HepG2 (cell line): ENCODE results near the gene ITGA2. TPM values are rescaled to one million over a fixed set of nuclear protein-coding genes. Genes with fewer than 3 reads are reported as not detected.

ENCODE experiments used
- CCAR2 ChIP-seq: fragments of 200-400 bp; formaldehyde crosslinking; optimal IDR thresholded peaks from 2 replicates; pipeline ENCODE3; 2018; ENCODE audit warnings: low read depth, mild to moderate bottlenecking, low read length, moderate library complexity
- CCDC6 ChIP-seq: sonication (generic); formaldehyde crosslinking; IDR thresholded peaks from 2 replicates; pipeline ENCODE4 v1.8.1; 2022; ENCODE audit warnings: mild to moderate bottlenecking, missing genetic modification reagents, moderate library complexity
- KDM1A ChIP-seq: IDR thresholded peaks from 2 replicates; pipeline ENCODE4 v1.6.1; 2016; ENCODE audit warnings: missing compliant biosample characterization
- MED8 ChIP-seq: sonication (generic); formaldehyde crosslinking; IDR thresholded peaks from 2 replicates; pipeline ENCODE4 v1.8.1; 2023; ENCODE audit warnings: mild to moderate bottlenecking, missing genetic modification reagents; ENCODE audit not compliant: insufficient replicate concordance
- NCOA2 ChIP-seq: sonication (generic); formaldehyde crosslinking; IDR thresholded peaks from 2 replicates; pipeline ENCODE4 v1.8.0; 2022; ENCODE audit warnings: inconsistent platforms
- RBAK ChIP-seq: sonication (generic); formaldehyde crosslinking; IDR thresholded peaks from 2 replicates; pipeline ENCODE4 v1.5.1; 2020; ENCODE audit warnings: mild to moderate bottlenecking, missing genetic modification reagents
- ZBTB1 ChIP-seq: sonication (generic); formaldehyde crosslinking; IDR thresholded peaks from 2 replicates; pipeline ENCODE4 v1.4.0; 2020; ENCODE audit warnings: missing genetic modification reagents, borderline replicate concordance
- ZNF235 ChIP-seq: sonication (generic); formaldehyde crosslinking; IDR thresholded peaks from 2 replicates; pipeline ENCODE4 v1.8.1; 2023; ENCODE audit warnings: mild to moderate bottlenecking, missing genetic modification reagents, borderline replicate concordance
- ZNF34 ChIP-seq: sonication (generic); formaldehyde crosslinking; IDR thresholded peaks from 2 replicates; pipeline ENCODE4 v1.4.0; 2020; ENCODE audit warnings: mild to moderate bottlenecking, missing genetic modification reagents, borderline replicate concordance
- ZNF678 ChIP-seq: sonication (generic); formaldehyde crosslinking; IDR thresholded peaks from 2 replicates; pipeline ENCODE4 v1.4.0; 2020; ENCODE audit warnings: mild to moderate bottlenecking, missing genetic modification reagents
- ZNF788 ChIP-seq: sonication (generic); formaldehyde crosslinking; IDR thresholded peaks from 2 replicates; pipeline ENCODE4 v1.5.0; 2020; ENCODE audit warnings: mild to moderate bottlenecking, missing genetic modification reagents, borderline replicate concordance
- polyA plus RNA-seq, 8 experiments: library from polyadenylated mRNA; depleted of rRNA in 3 of 8; stranded (reverse) in 7 of 8; unstranded in 1 of 8; fragments of >200 nt; fragmentation: Illumina TruSeq in 4 of 8; extraction: Trizol in 4 of 8; gene quantifications; 2 replicates each; pipeline versions ENCODE4 v1.2.1 to v1.2.3, GENCODE V29; 2011 to 2016; ENCODE audit warnings: low read depth in 4 of 8, missing spikeins in 1 of 8, mixed read lengths in 1 of 8; ENCODE audit not compliant: insufficient read depth in 1 of 8
- total RNA-seq, 5 experiments: library from RNA; depleted of rRNA; stranded (reverse); fragments of >200 nt; fragmentation: Illumina TruSeq; extraction: Trizol; gene quantifications; 2 replicates each; pipeline ENCODE4 v1.2.3, GENCODE V29; 2016; ENCODE audit warnings: low read depth in 1 of 5
- TF ChIP-seq, protein P1 (sequence below): sonication (generic); formaldehyde crosslinking; IDR thresholded peaks from 2 replicates; pipeline ENCODE4 v1.4.0; 2020; ENCODE audit warnings: mild to moderate bottlenecking, missing genetic modification reagents
- TF ChIP-seq, protein P2 (sequence below), 2 experiments: sonication (generic) in 1 of 2; formaldehyde crosslinking in 1 of 2; IDR thresholded peaks; 2 replicates each; pipeline versions ENCODE4 v1.4.0 to v1.6.1; 2016 to 2020; ENCODE audit warnings: borderline replicate concordance in 1 of 2, low read depth in 1 of 2, mild to moderate bottlenecking in 1 of 2, missing genetic modification reagents in 1 of 2
- TF ChIP-seq, protein P3 (sequence below): sonication (generic); formaldehyde crosslinking; conservative IDR thresholded peaks from 2 replicates; pipeline ENCODE4 v1.5.0; 2020; ENCODE audit warnings: missing genetic modification reagents

Gene ITGA2
- total and polyA plus RNA-seq, 2 of the 13 experiments (the other 11 are each of a cell fraction or from before 2014, with no cell fraction given), result 15.8 to 58.3 TPM

DNA sequence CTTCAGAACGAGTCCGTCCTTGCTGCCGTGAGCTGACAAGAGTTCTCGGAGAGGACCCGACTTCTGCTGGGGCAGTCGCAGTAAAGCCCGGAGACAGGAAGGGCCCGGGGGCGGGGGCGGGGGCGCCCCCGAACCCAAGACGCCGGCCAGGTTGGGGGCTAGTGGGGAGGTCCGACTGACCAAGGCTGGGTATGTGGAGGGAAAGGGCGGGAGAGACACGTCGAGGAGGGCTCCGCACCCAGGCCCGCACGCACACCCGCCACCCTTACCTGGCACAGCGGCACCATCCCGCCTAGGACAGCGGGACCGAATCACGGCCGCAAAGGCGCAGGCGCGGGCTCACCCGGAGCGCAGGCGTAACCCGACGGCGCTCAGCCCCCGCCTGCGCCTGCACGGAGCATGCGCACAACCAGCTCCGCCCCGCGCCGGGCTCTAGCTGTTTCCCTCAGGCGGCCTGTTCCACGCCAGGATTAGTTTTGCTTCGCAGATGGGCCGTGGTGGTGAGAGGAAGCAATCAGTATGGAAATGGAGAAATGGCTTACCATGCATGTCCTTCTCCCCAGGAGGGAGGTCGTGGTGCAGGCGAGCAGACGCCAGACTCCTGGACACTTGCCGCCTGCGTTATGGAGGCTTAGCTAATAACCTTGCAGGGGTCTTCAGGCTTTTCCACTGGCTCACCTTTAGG lies 120.4 kb downstream of the ITGA2 start, which contains the start of gene MOCS2 (continued):
- TF ChIP-seq ZNF34 (CRISPR knock-in tag) (no peak), RBAK (CRISPR knock-in tag) (no peak), CCAR2 (no peak), ZBTB1 (CRISPR knock-in tag) (no peak), NCOA2 (CRISPR knock-in tag) (no peak), ZNF788 (no peak; the same call in 1 of the 2 replicates), CCDC6 (no peak), ZNF678 (CRISPR knock-in tag) (no peak), MED8 (CRISPR knock-in tag) (no peak), KDM1A (CRISPR knock-in tag) (no peak), ZNF235 (no peak)
- TF ChIP-seq, protein P1, sequence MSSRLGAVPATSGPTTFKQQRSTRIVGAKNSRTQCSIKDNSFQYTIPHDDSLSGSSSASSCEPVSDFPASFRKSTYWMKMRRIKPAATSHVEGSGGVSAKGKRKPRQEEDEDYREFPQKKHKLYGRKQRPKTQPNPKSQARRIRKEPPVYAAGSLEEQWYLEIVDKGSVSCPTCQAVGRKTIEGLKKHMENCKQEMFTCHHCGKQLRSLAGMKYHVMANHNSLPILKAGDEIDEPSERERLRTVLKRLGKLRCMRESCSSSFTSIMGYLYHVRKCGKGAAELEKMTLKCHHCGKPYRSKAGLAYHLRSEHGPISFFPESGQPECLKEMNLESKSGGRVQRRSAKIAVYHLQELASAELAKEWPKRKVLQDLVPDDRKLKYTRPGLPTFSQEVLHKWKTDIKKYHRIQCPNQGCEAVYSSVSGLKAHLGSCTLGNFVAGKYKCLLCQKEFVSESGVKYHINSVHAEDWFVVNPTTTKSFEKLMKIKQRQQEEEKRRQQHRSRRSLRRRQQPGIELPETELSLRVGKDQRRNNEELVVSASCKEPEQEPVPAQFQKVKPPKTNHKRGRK (CRISPR knock-in tag), result no peak
- TF ChIP-seq, protein P2, sequence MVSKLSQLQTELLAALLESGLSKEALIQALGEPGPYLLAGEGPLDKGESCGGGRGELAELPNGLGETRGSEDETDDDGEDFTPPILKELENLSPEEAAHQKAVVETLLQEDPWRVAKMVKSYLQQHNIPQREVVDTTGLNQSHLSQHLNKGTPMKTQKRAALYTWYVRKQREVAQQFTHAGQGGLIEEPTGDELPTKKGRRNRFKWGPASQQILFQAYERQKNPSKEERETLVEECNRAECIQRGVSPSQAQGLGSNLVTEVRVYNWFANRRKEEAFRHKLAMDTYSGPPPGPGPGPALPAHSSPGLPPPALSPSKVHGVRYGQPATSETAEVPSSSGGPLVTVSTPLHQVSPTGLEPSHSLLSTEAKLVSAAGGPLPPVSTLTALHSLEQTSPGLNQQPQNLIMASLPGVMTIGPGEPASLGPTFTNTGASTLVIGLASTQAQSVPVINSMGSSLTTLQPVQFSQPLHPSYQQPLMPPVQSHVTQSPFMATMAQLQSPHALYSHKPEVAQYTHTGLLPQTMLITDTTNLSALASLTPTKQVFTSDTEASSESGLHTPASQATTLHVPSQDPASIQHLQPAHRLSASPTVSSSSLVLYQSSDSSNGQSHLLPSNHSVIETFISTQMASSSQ (IDR thresholded peaks at IDR 0.05; ENCODE audit: low read depth), result no peak
- TF ChIP-seq, protein P2 (CRISPR knock-in tag; IDR thresholded peaks at IDR 0.05; ENCODE audit: borderline replicate concordance), result no peak
- TF ChIP-seq, protein P3, sequence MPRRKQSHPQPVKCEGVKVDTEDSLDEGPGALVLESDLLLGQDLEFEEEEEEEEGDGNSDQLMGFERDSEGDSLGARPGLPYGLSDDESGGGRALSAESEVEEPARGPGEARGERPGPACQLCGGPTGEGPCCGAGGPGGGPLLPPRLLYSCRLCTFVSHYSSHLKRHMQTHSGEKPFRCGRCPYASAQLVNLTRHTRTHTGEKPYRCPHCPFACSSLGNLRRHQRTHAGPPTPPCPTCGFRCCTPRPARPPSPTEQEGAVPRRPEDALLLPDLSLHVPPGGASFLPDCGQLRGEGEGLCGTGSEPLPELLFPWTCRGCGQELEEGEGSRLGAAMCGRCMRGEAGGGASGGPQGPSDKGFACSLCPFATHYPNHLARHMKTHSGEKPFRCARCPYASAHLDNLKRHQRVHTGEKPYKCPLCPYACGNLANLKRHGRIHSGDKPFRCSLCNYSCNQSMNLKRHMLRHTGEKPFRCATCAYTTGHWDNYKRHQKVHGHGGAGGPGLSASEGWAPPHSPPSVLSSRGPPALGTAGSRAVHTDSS, result no peak
